ENCODE measurements around the gene TSPAN11.

TSPAN11 gene

GRCh38 chr12:30969606-30970395, 43.3 kb downstream of the TSPAN11 start:
- H3K4me3 ChIP-seq (ENCODE audit: extremely low read depth, insufficient read depth, low read length, poor library complexity, severe bottlenecking) = no peak overlapping the region
- no peaks in the 10 kb centered on the region for H3K36me3 ChIP-seq (ENCODE audit: control insufficient read depth, insufficient read depth, low read length)
- no peaks in the 10 kb centered on the region for H3K9me3 ChIP-seq (ENCODE audit: control insufficient read depth, low read length)
- H3K4me1 ChIP-seq (ENCODE audit: control insufficient read depth, insufficient read depth, low read length, poor library complexity, severe bottlenecking) = no peaks in the 10 kb centered on the region
- WGBS, 2 experiments (ENCODE audit: insufficient coverage in 2 of 2) = 75 to 89% methylated on average over 3 to 4 of the region's 5 CpGs
- no peak overlapping the region for H3K27ac ChIP-seq (ENCODE audit: low read depth, low read length, severe bottlenecking)

DNA sequence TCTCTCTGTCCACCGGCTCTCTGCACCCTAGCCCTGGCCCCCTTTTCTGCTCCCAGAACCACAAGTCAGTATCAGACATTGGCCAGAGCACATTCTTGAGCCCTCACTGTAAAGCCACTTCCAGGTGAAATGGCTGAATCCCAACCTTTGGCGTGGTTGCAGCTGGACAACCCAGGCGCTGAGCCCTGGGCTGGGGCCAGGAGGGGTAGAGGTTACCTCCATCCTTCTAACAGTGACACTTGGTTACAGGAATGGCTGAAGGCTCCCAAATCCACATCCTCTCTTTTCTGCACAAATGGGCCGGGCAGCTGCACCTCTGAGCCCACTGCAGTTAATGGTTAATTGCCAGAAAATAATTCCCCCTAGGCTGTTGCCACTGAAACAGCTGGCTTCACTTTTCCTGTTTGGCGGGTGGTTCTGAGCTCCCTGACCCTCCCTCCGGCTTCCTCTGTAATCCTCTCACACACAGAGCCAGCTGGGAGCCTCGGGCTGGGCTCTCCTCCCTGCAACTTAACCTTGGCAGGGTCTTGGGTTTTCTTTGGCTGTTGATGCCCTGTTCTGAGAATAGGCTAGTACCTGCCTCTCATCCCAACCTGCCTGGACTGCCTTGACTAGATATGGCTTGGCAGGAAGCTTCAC, 44.1 kb downstream of the TSPAN11 start:
- Histone ChIP-seq H3K27ac (ENCODE audit: low read depth, low read length, severe bottlenecking) (no peak overlapping the region), H3K4me1 (ENCODE audit: control insufficient read depth, insufficient read depth, low read length, poor library complexity, severe bottlenecking) (no peaks in the 10 kb centered on the region), H3K9me3 (ENCODE audit: control insufficient read depth, low read length) (no peaks in the 10 kb centered on the region), H3K4me3 (ENCODE audit: extremely low read depth, insufficient read depth, low read length, poor library complexity, severe bottlenecking) (no peak overlapping the region), H3K36me3 (ENCODE audit: control insufficient read depth, insufficient read depth, low read length) (no peaks in the 10 kb centered on the region)
- 84 to 92% methylated on average over 4 to 7 of the region's 7 CpGs for WGBS, 2 experiments (ENCODE audit: insufficient coverage in 2 of 2)

DNA sequence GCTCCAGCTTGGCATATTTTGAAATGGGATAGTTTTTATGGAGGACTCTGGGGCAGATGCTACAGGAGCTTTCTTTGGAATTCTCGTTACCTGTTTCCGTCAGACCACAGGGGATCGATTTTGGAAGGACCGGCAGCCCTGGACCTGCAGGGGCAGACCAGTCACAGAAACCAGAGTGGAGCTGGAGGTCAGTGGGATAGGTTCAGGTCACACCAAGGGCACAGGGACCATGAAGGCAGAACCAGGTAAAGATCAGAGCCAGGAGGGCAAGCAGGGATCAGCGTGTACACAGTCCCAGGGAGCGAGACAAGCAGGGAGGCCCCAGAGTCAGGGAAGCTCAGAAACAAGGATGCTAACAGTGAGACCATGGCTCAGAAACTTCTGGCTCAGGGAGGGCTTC, 45.5 kb downstream of the TSPAN11 start:
- 83 to 88% methylated on average over 6 of the region's 6 CpGs for WGBS, 2 experiments (ENCODE audit: insufficient coverage in 2 of 2)
- no peak overlapping the region for H3K27ac ChIP-seq (ENCODE audit: low read depth, low read length, severe bottlenecking)
- H3K4me1 ChIP-seq (ENCODE audit: control insufficient read depth, insufficient read depth, low read length, poor library complexity, severe bottlenecking) = no peaks in the 10 kb centered on the region
- H3K36me3 ChIP-seq (ENCODE audit: control insufficient read depth, insufficient read depth, low read length) = no peaks in the 10 kb centered on the region
- H3K9me3 ChIP-seq (ENCODE audit: control insufficient read depth, low read length) = no peaks in the 10 kb centered on the region
- H3K4me3 ChIP-seq (ENCODE audit: extremely low read depth, insufficient read depth, low read length, poor library complexity, severe bottlenecking) = no peak overlapping the region

GRCh38 chr12:30973175-30973574, 46.6 kb downstream of the TSPAN11 start:
- Histone ChIP-seq H3K9me3 (ENCODE audit: control insufficient read depth, low read length) (no peaks in the 10 kb centered on the region), H3K36me3 (ENCODE audit: control insufficient read depth, insufficient read depth, low read length) (no peaks in the 10 kb centered on the region), H3K4me3 (ENCODE audit: extremely low read depth, insufficient read depth, low read length, poor library complexity, severe bottlenecking) (no peak overlapping the region), H3K4me1 (ENCODE audit: control insufficient read depth, insufficient read depth, low read length, poor library complexity, severe bottlenecking) (no peaks in the 10 kb centered on the region), H3K27ac (ENCODE audit: low read depth, low read length, severe bottlenecking) (no peak overlapping the region)
- 83 to 86% methylated on average over 6 of the region's 6 CpGs for WGBS, 2 experiments (ENCODE audit: insufficient coverage in 2 of 2)

DNA sequence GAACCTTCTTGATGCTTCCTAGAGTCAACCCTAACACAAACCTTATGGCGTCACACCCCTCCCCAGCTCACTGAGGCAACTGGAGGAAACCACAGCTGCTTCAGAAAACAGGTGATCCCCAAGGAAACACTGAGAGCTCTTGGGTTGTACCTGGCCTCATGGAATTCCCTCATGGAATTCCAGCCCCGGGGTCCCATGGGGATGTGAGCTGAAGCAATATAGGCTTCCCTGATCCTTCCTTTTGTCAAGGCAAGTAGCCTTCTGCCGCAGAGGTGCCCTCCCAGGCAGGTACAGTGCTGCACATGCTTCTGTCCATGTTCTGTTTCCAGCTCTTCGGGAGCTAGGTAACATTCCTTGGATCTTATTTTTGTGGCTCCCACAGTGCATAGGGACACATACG, 47.3 kb downstream of the TSPAN11 start:
- H3K4me3 ChIP-seq (ENCODE audit: extremely low read depth, insufficient read depth, low read length, poor library complexity, severe bottlenecking) = no peak overlapping the region
- no peak overlapping the region for H3K27ac ChIP-seq (ENCODE audit: low read depth, low read length, severe bottlenecking)
- no peaks in the 10 kb centered on the region for H3K4me1 ChIP-seq (ENCODE audit: control insufficient read depth, insufficient read depth, low read length, poor library complexity, severe bottlenecking)
- H3K36me3 ChIP-seq (ENCODE audit: control insufficient read depth, insufficient read depth, low read length) = no peaks in the 10 kb centered on the region
- 87 to 90% methylated on average over 4 of the region's 5 CpGs for WGBS, 2 experiments (ENCODE audit: insufficient coverage in 2 of 2)
- no peaks in the 10 kb centered on the region for H3K9me3 ChIP-seq (ENCODE audit: control insufficient read depth, low read length)

GRCh38 chr12:30974746-30975500, 48.4 kb downstream of the TSPAN11 start:
- H3K4me3 ChIP-seq (ENCODE audit: extremely low read depth, insufficient read depth, low read length, poor library complexity, severe bottlenecking) = no peak overlapping the region
- H3K9me3 ChIP-seq (ENCODE audit: control insufficient read depth, low read length) = no peaks in the 10 kb centered on the region
- no peak overlapping the region for H3K27ac ChIP-seq (ENCODE audit: low read depth, low read length, severe bottlenecking)
- H3K4me1 ChIP-seq (ENCODE audit: control insufficient read depth, insufficient read depth, low read length, poor library complexity, severe bottlenecking) = no peaks in the 10 kb centered on the region
- 92% methylated on average over 19 of the region's 20 CpGs for WGBS, 2 experiments (ENCODE audit: insufficient coverage in 2 of 2)
- no peaks in the 10 kb centered on the region for H3K36me3 ChIP-seq (ENCODE audit: control insufficient read depth, insufficient read depth, low read length)

- WGBS, 2 experiments (ENCODE audit: insufficient coverage in 2 of 2) = 97 to 100% methylated on average over 2 to 4 of the region's 6 CpGs
- Histone ChIP-seq H3K36me3 (ENCODE audit: control insufficient read depth, insufficient read depth, low read length) (no peaks in the 10 kb centered on the region), H3K27ac (ENCODE audit: low read depth, low read length, severe bottlenecking) (no peak overlapping the region), H3K9me3 (ENCODE audit: control insufficient read depth, low read length) (no peaks in the 10 kb centered on the region), H3K4me3 (ENCODE audit: extremely low read depth, insufficient read depth, low read length, poor library complexity, severe bottlenecking) (no peak overlapping the region), H3K4me1 (ENCODE audit: control insufficient read depth, insufficient read depth, low read length, poor library complexity, severe bottlenecking) (no peaks in the 10 kb centered on the region)
Observed at GRCh38 chr12:30975581-30975980, 49.0 kb downstream of the TSPAN11 start.

DNA sequence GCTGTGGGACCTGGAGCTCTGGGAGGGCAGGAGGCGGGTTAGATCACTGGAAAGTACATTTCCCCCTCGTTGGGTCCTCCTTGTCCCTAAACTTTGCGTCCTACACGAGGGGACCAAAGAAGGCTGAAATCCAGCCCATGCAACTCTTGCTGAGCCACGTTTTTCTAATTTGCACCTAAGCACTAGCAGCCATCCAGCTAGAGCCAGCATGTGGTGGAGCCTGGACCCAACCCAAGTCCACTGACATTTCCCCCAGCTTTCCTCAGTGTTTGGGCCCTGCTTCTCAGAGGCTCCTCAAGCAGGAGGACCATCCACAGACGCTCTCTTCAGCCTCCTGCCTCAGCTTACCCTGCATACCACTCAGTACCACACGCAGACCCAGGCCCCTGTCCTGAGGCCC, 49.7 kb downstream of the TSPAN11 start:
- Histone ChIP-seq H3K27ac (ENCODE audit: low read depth, low read length, severe bottlenecking) (no peak overlapping the region), H3K4me3 (ENCODE audit: extremely low read depth, insufficient read depth, low read length, poor library complexity, severe bottlenecking) (no peak overlapping the region), H3K4me1 (ENCODE audit: control insufficient read depth, insufficient read depth, low read length, poor library complexity, severe bottlenecking) (no peaks in the 10 kb centered on the region), H3K9me3 (ENCODE audit: control insufficient read depth, low read length) (no peaks in the 10 kb centered on the region), H3K36me3 (ENCODE audit: control insufficient read depth, insufficient read depth, low read length) (no peaks in the 10 kb centered on the region)
- 84 to 86% methylated on average over 5 to 6 of the region's 7 CpGs for WGBS, 2 experiments (ENCODE audit: insufficient coverage in 2 of 2)

- Histone ChIP-seq H3K27ac (ENCODE audit: low read depth, low read length, severe bottlenecking) (no peak overlapping the region), H3K4me3 (ENCODE audit: extremely low read depth, insufficient read depth, low read length, poor library complexity, severe bottlenecking) (no peak overlapping the region), H3K4me1 (ENCODE audit: control insufficient read depth, insufficient read depth, low read length, poor library complexity, severe bottlenecking) (no peaks in the 10 kb centered on the region), H3K9me3 (ENCODE audit: control insufficient read depth, low read length) (no peaks in the 10 kb centered on the region), H3K36me3 (ENCODE audit: control insufficient read depth, insufficient read depth, low read length) (no peaks in the 10 kb centered on the region)
- WGBS, 2 experiments (ENCODE audit: insufficient coverage in 2 of 2) = 90 to 91% methylated on average over 8 to 10 of the region's 11 CpGs
Observed at GRCh38 chr12:30977124-30977523, 50.6 kb downstream of the TSPAN11 start.

- Histone ChIP-seq H3K4me1 (ENCODE audit: control insufficient read depth, insufficient read depth, low read length, poor library complexity, severe bottlenecking) (no peaks in the 10 kb centered on the region), H3K9me3 (ENCODE audit: control insufficient read depth, low read length) (no peaks in the 10 kb centered on the region), H3K4me3 (ENCODE audit: extremely low read depth, insufficient read depth, low read length, poor library complexity, severe bottlenecking) (no peak overlapping the region), H3K36me3 (ENCODE audit: control insufficient read depth, insufficient read depth, low read length) (no peaks in the 10 kb centered on the region), H3K27ac (ENCODE audit: low read depth, low read length, severe bottlenecking) (no peak overlapping the region)
- WGBS, 2 experiments (ENCODE audit: insufficient coverage in 2 of 2) = 44 to 60% methylated on average over 3 to 5 of the region's 7 CpGs
Observed at GRCh38 chr12:30977537-30978349, 51.2 kb downstream of the TSPAN11 start.
